MM.1S (cell line): ENCODE data around the gene CEMIP2.

Source experiments
- DNase-seq: peaks from one replicate; pipeline ENCODE4 v3.0.0-alpha.2; 2015
- H2AFZ ChIP-seq: fragments of 300-600 bp; sonication (generic); 2 replicates; pipeline ENCODE4 v1.6.0; 2016; ENCODE audit warnings: antibody characterized with exemption, low read length
- H3F3A ChIP-seq: fragments of 300-600 bp; sonication (generic); 2 replicates; pipeline ENCODE4 v1.6.1; 2016; ENCODE audit warnings: mild to moderate bottlenecking, antibody characterized with exemption, low read length, moderate library complexity, mixed read lengths; ENCODE audit not compliant: insufficient read depth
- H3K27ac ChIP-seq: fragments of 300-600 bp; sonication (generic); 2 replicates; pipeline ENCODE4 v1.5.1; 2016; ENCODE audit warnings: mild to moderate bottlenecking, low read length
- H3K27me3 ChIP-seq: fragments of 300-600 bp; sonication (generic); replicated peaks from 2 replicates; pipeline ENCODE4 v1.6.0; 2016; ENCODE audit warnings: low read length; ENCODE audit not compliant: insufficient read depth
- H3K36me3 ChIP-seq: fragments of 300-600 bp; sonication (generic); replicated peaks from 2 replicates; pipeline ENCODE4 v1.6.1; 2016; ENCODE audit warnings: mild to moderate bottlenecking, low read length, mixed read lengths; ENCODE audit not compliant: insufficient read depth
- H3K4me1 ChIP-seq: fragments of 300-600 bp; sonication (generic); 2 replicates; pipeline ENCODE4 v1.6.1; 2016; ENCODE audit warnings: low read length, mixed read lengths
- H3K4me2 ChIP-seq: fragments of 300-600 bp; sonication (generic); 2 replicates; pipeline ENCODE4 v1.6.0; 2016; ENCODE audit warnings: low read depth, low read length
- H3K4me3 ChIP-seq: fragments of 300-600 bp; sonication (generic); 2 replicates; pipeline ENCODE4 v1.5.1; 2016; ENCODE audit warnings: low read length, mixed read lengths
- H3K79me2 ChIP-seq: fragments of 300-600 bp; sonication (generic); 2 replicates; pipeline ENCODE4 v1.6.1; 2016; ENCODE audit warnings: mixed run types, low read length, mixed read lengths
- H3K9ac ChIP-seq: fragments of 300-600 bp; sonication (generic); 2 replicates; pipeline ENCODE4 v1.6.1; 2016; ENCODE audit warnings: low read length, mixed read lengths
- H3K9me2 ChIP-seq: fragments of 300-600 bp; sonication (generic); replicated peaks from 2 replicates; pipeline ENCODE4 v1.6.1; 2016; ENCODE audit warnings: mild to moderate bottlenecking, low read length, mixed read lengths; ENCODE audit not compliant: insufficient read depth
- H3K9me3 ChIP-seq: fragments of 300-600 bp; sonication (generic); replicated peaks from 2 replicates; pipeline ENCODE4 v1.6.1; 2016; ENCODE audit warnings: mild to moderate bottlenecking, low read length, mixed read lengths; ENCODE audit not compliant: insufficient read depth
- H4K20me1 ChIP-seq: fragments of 300-600 bp; sonication (generic); 2 replicates; pipeline ENCODE4 v1.6.1; 2016; ENCODE audit warnings: mild to moderate bottlenecking, low read length, moderate library complexity, mixed read lengths; ENCODE audit not compliant: insufficient read depth
- CTCF ChIP-seq: fragments of 300-600 bp; sonication (generic); IDR thresholded peaks from 2 replicates; pipeline ENCODE4 v1.5.1; 2016; ENCODE audit warnings: antibody characterized with exemption, low read length, mixed read lengths
- EZH2 ChIP-seq: fragments of 300-600 bp; sonication (generic); optimal IDR thresholded peaks from 2 replicates; pipeline ENCODE3; 2017; ENCODE audit warnings: low read depth, mild to moderate bottlenecking, antibody characterized with exemption, low read length, mixed read lengths
- EZH2phosphoT487 ChIP-seq: fragments of 300-600 bp; sonication (generic); IDR thresholded peaks from 2 replicates; pipeline ENCODE4 v1.6.1; 2018; ENCODE audit warnings: antibody characterized with exemption, low read length

Gene CEMIP2

GRCh38 chr9:71746023-71746757 lies 22.1 kb downstream of the CEMIP2 start:
- Histone ChIP-seq H3K9ac (no peak overlapping the region), H3F3A (no peaks in the 10 kb centered on the region), H3K79me2 (no peaks in the 10 kb centered on the region), H3K4me2 (no peak overlapping the region), H3K27ac (no peak overlapping the region), H2AFZ (no peak overlapping the region), H4K20me1 (no peaks in the 10 kb centered on the region), H3K9me2 (no peaks in the 10 kb centered on the region), H3K36me3 (no peaks in the 10 kb centered on the region), H3K4me1 (no peaks in the 10 kb centered on the region), H3K9me3 (no peaks in the 10 kb centered on the region), H3K27me3 (no peaks in the 10 kb centered on the region), H3K4me3 (no peak overlapping the region)
- DNase-seq, result no peak
- TF ChIP-seq EZH2phosphoT487 (no peak), EZH2 (no peak), CTCF (no peak)

DNA sequence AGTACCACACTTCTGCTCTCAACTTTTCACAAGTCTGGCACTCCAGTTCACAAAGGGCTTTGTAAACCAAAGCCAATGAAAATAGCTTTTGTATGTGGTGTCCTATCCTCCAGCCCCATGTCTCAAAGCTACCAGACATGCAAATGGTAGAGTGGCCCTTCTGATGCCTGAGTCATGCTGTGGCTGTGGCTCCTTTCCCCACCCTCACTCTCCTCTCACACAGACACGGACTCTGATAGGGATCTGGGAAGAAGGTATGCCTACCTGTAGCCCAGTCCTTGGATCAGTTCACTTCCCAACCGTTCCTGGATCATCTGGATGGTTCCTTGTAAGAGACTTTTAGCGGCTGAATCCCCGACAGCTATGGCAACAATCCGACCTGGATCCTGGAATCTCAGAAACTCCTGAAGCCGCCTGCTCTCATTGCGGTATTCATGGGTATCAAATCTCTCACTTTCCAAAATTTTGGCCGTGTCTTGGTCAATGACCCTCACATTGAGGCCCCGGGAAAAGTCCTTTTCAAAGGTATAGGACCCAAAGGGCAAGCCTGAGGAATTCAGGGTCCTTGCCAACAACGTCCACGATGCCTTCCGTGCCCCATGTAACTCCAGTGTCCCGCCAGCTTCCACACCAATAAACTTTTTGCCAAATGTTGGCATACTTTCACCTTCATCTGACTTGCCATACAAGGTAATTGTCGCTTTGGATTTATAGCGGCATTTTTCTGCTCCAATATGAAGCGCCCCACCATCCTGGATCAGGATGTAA lies 23.4 kb downstream of the CEMIP2 start:
- Histone ChIP-seq H3K27ac (no peak overlapping the region), H3K9ac (no peak overlapping the region), H3K4me2 (no peak overlapping the region), H2AFZ (no peak overlapping the region), H3K9me2 (no peaks in the 10 kb centered on the region), H3K36me3 (no peaks in the 10 kb centered on the region), H3K4me3 (no peak overlapping the region), H3F3A (no peaks in the 10 kb centered on the region), H3K4me1 (no peaks in the 10 kb centered on the region), H3K79me2 (no peaks in the 10 kb centered on the region), H3K27me3 (no peaks in the 10 kb centered on the region), H4K20me1 (no peaks in the 10 kb centered on the region), H3K9me3 (no peaks in the 10 kb centered on the region)
- TF ChIP-seq EZH2, result no peak
- TF ChIP-seq CTCF, result no peak
- TF ChIP-seq EZH2phosphoT487, result no peak
- no peak for DNase-seq

DNA sequence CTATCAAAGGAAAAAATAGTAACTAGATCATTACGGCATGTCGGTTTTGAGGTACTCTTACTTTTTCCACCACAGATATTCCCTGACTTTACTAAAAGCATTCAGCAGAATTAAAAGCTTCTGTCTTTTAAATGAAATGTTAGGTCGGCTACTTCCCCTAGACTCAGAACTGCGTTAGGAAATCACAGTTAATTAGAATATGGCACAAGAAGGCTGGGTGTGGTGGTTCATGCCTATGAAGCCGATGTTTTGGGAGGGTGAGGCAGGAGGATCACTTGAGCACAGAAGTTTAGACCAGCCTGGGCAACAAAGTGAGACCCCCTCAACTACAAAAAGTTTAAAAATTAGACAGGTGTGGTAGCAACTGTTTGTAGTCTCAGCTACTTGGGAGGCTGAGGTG lies 24.4 kb downstream of the CEMIP2 start:
- TF ChIP-seq EZH2phosphoT487, result no peak
- no peak for TF ChIP-seq CTCF
- no peak for TF ChIP-seq EZH2

More for the DNA sequence above, 24.4 kb downstream of the CEMIP2 start:
- Histone ChIP-seq H3K4me3 (no peak overlapping the region), H3K79me2 (no peaks in the 10 kb centered on the region), H4K20me1 (no peaks in the 10 kb centered on the region), H3K4me1 (no peaks in the 10 kb centered on the region), H2AFZ (no peak overlapping the region), H3F3A (no peaks in the 10 kb centered on the region), H3K36me3 (no peaks in the 10 kb centered on the region), H3K9ac (no peak overlapping the region), H3K27ac (no peak overlapping the region), H3K4me2 (no peak overlapping the region), H3K27me3 (no peaks in the 10 kb centered on the region), H3K9me2 (no peaks in the 10 kb centered on the region), H3K9me3 (no peaks in the 10 kb centered on the region)
- DNase-seq, result no peak
